HG02885 (cell line): ENCODE results near the gene PCSK5.
"Not testable (repeated sequence)": the region's sequence is repeated elsewhere in the genome, so short reads cannot be mapped to it uniquely, and the experiment has no call there.

Source experiments
- ATAC-seq: cut with Tn5 transposase; IDR thresholded peaks from one replicate; pipeline ENCODE4 v1.9.1; 2021; ENCODE audit warnings: mild to moderate bottlenecking; ENCODE audit not compliant: unreplicated experiment, poor library complexity

The PCSK5 gene

GRCh38 chr9:76323490-76323889, 433.0 kb downstream of the PCSK5 start:
- ATAC-seq, result no peak

- ATAC-seq, result not testable (repeated sequence)
These were observed 433.6 kb downstream of the PCSK5 start for GRCh38 chr9:76324030-76324429.

GRCh38 chr9:76330034-76330433, 439.6 kb downstream of the PCSK5 start:
- no peak for ATAC-seq

- no peak for ATAC-seq
These were observed 442.9 kb downstream of the PCSK5 start for GRCh38 chr9:76333388-76333787.

GRCh38 chr9:76333964-76334363, 443.5 kb downstream of the PCSK5 start:
- no peak for ATAC-seq

GRCh38 chr9:76336027-76336426, 445.6 kb downstream of the PCSK5 start:
- no peak for ATAC-seq

- ATAC-seq, result no peak
These were observed 447.9 kb downstream of the PCSK5 start for GRCh38 chr9:76338418-76338817.

GRCh38 chr9:76341616-76342015, 451.1 kb downstream of the PCSK5 start:
- ATAC-seq, result no peak

- ATAC-seq, result no peak
These were observed 451.7 kb downstream of the PCSK5 start for GRCh38 chr9:76342201-76342600.

GRCh38 chr9:76342858-76343257, 452.4 kb downstream of the PCSK5 start:
- no peak for ATAC-seq

- ATAC-seq, result no peak
These were observed 459.4 kb downstream of the PCSK5 start for GRCh38 chr9:76349865-76350264.

- ATAC-seq, result no peak
These were observed 460.5 kb downstream of the PCSK5 start for GRCh38 chr9:76351006-76351405.

- ATAC-seq, result no peak
These were observed 461.6 kb downstream of the PCSK5 start for GRCh38 chr9:76352026-76352620.

GRCh38 chr9:76353280-76353679, 462.8 kb downstream of the PCSK5 start:
- ATAC-seq, result no peak

- no peak for ATAC-seq
These were observed 463.7 kb downstream of the PCSK5 start for GRCh38 chr9:76354221-76354620.

- no peak for ATAC-seq
These were observed 465.4 kb downstream of the PCSK5 start for GRCh38 chr9:76355886-76356285.

- no peak for ATAC-seq
These were observed 467.1 kb downstream of the PCSK5 start for GRCh38 chr9:76357555-76357954.

GRCh38 chr9:76358628-76359280, 468.3 kb downstream of the PCSK5 start:
- ATAC-seq, result no peak

- ATAC-seq, result no peak
These were observed 468.9 kb downstream of the PCSK5 start for GRCh38 chr9:76359365-76359764.

- ATAC-seq, result no peak
These were observed 469.3 kb downstream of the PCSK5 start for GRCh38 chr9:76359766-76360165.

- not testable (repeated sequence) for ATAC-seq
These were observed 472.0 kb downstream of the PCSK5 start for GRCh38 chr9:76362332-76363031.

- ATAC-seq, result no peak
These were observed 472.5 kb downstream of the PCSK5 start for GRCh38 chr9:76363032-76363395.
